Panc1 (cell line): ENCODE results near the gene MRPL2. TPM values are rescaled to one million over a fixed set of nuclear protein-coding genes. Genes with fewer than 3 reads are reported as not detected.

ENCODE experiments used
- ATAC-seq: fragments of 200-7000 bp; cut with Tn5 transposase; 2 replicates; pipeline ENCODE4 v1.9.1; 2020; ENCODE audit warnings: mild to moderate bottlenecking, moderate library complexity
- BruUV-seq: library from RNA; stranded (reverse); fragments of 400-500 nt; replicated peaks from 2 replicates; lab custom pipeline; 2021; lab: Mats Ljungman, UMichigan
- CTCF ChIA-PET: fragments of 300-600 bp; sonication (Branson Sonifier 250); formaldehyde crosslinking; loops from one replicate; lab custom pipeline; 2022; ENCODE audit warnings: antibody characterized with exemption; lab: Charles Lee
- POLR2A ChIA-PET: fragments of 300-600 bp; sonication (Branson Sonifier 250); formaldehyde crosslinking; loops from one replicate; lab custom pipeline; 2022; ENCODE audit warnings: antibody characterized with exemption; lab: Charles Lee
- DNase-seq: peaks from one replicate; pipeline ENCODE4 v3.0.0-alpha.2; 2010; ENCODE audit warnings: low read depth, low spot score
- H3K27ac ChIP-seq: 2 replicates; pipeline ENCODE4 v1.5.1; 2011; ENCODE audit warnings: mild to moderate bottlenecking, low read length, inconsistent platforms
- H3K27me3 ChIP-seq: fragments of 200-500 bp; sonication (Bioruptor generic); 2 replicates; pipeline ENCODE4 v1.6.0; 2014; ENCODE audit warnings: low read length, inconsistent platforms; ENCODE audit not compliant: control insufficient read depth, insufficient read depth
- H3K36me3 ChIP-seq: fragments of 200-500 bp; sonication (Bioruptor generic); 2 replicates; pipeline ENCODE4 v1.5.1; 2014; ENCODE audit warnings: inconsistent platforms, mild to moderate bottlenecking, low read length, moderate library complexity; ENCODE audit not compliant: control insufficient read depth, insufficient read depth
- H3K4me1 ChIP-seq: 2 replicates; pipeline ENCODE4 v1.5.1; 2011; ENCODE audit warnings: inconsistent platforms, mild to moderate bottlenecking, low read length, moderate library complexity; ENCODE audit not compliant: control insufficient read depth, insufficient read depth
- H3K4me3 ChIP-seq, 2 experiments: 2 replicates each; pipeline ENCODE4 v1.5.1; 2011 to 2012; ENCODE audit warnings: low read depth in 2 of 2, low read length in 2 of 2, mild to moderate bottlenecking in 2 of 2, inconsistent platforms in 1 of 2, moderate library complexity in 1 of 2
- H3K9me3 ChIP-seq: fragments of 200-500 bp; sonication (Bioruptor generic); 2 replicates; pipeline ENCODE4 v1.5.1; 2014; ENCODE audit warnings: low read depth, mild to moderate bottlenecking, inconsistent platforms, low read length, moderate library complexity; ENCODE audit not compliant: control insufficient read depth, insufficient read depth
- POLR2AphosphoS5 ChIP-seq: IDR thresholded peaks from 2 replicates; pipeline ENCODE4 v1.6.1; 2012; ENCODE audit warnings: mild to moderate bottlenecking, low read depth, low read length, moderate library complexity
- SIN3A ChIP-seq: IDR thresholded peaks from 2 replicates; pipeline ENCODE4 v1.6.1; 2012; ENCODE audit warnings: low read depth, mild to moderate bottlenecking, low read length, moderate library complexity, borderline replicate concordance; ENCODE audit not compliant: insufficient read depth
- TCF7L2 ChIP-seq: IDR thresholded peaks from 2 replicates; pipeline ENCODE4 v1.6.1; 2011; ENCODE audit warnings: mild to moderate bottlenecking, low read depth, low read length, inconsistent platforms
- in situ Hi-C: cut with HindIII; loops from 2 replicates; pipeline ENCODE4 v1.10.0; 2016; ENCODE audit warnings: low sequenced_read_pairs, low pct_unique_long_range_greater_than_20kb
- intact Hi-C: fragments of 100-400 bp; cut with micrococcal nuclease; formaldehyde crosslinking; loops from one replicate; pipeline ENCODE4 v1.10.0; 2022; ENCODE audit not compliant: unreplicated experiment
- total RNA-seq: library from RNA; stranded (reverse); gene quantifications from one replicate; pipeline ENCODE4 v1.2.1, GENCODE V29; 2021; ENCODE audit not compliant: unreplicated experiment
- TF ChIP-seq, protein P1 (sequence below): fragments of 450-650 bp; IDR thresholded peaks from 2 replicates; pipeline ENCODE4 v1.5.1; 2017; ENCODE audit warnings: mild to moderate bottlenecking
- TF ChIP-seq, protein P2 (sequence below), 2 experiments: IDR thresholded peaks; 2 replicates each; pipeline ENCODE4 v1.6.1; 2011 to 2012; ENCODE audit warnings: low read depth in 2 of 2, control low read depth in 1 of 2, low read length in 1 of 2, mild to moderate bottlenecking in 1 of 2, moderate library complexity in 1 of 2; ENCODE audit not compliant: insufficient read depth in 1 of 2

The MRPL2 gene
- total RNA-seq, 1 experiment from 2014 or later, result 65.6 TPM

DNA sequence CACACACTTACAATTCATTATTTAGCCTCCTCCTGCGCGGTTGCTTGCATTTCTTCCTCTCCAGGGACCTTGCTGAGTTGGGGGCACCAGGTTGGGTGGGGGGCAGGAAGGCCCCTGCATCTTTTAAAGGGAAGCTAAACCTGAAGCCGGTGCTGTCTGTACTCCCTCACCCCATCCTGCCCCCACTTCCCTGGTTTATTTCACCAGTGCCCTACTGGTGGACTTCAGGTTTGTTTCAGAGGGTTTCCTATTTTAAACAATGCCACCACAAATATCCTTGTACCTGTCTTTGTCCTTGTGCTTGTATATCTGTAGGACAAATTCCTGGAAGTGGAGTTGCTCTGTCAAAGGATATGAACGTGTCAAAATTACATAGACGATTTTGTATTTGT is 37.9 kb upstream of the MRPL2 start:
- Histone ChIP-seq H3K36me3 (no peaks in the 10 kb centered on the region), H3K4me3 (peak overlapping the region; percentile 5 to 38), H3K27me3 (no peaks in the 10 kb centered on the region), H3K27ac (peak overlapping the region; percentile 97), H3K9me3 (no peaks in the 10 kb centered on the region), H3K4me1 (peaks cover 63% of the 10 kb centered on the region)
- no TSS peak for BruUV-seq
- in situ Hi-C loops (no loop called here), intact Hi-C loops (no loop called here)
- CTCF ChIA-PET, result interaction anchor here (0.7 to 1.0 kb wide), 2 partner anchors 46 to 47 kb away, joined by 3 to 5 read pairs; no protein-coding TSS in a partner anchor
- TF ChIP-seq SIN3A (no peak), POLR2AphosphoS5 (no peak), TCF7L2 (no peak)
- TF ChIP-seq, protein P1, sequence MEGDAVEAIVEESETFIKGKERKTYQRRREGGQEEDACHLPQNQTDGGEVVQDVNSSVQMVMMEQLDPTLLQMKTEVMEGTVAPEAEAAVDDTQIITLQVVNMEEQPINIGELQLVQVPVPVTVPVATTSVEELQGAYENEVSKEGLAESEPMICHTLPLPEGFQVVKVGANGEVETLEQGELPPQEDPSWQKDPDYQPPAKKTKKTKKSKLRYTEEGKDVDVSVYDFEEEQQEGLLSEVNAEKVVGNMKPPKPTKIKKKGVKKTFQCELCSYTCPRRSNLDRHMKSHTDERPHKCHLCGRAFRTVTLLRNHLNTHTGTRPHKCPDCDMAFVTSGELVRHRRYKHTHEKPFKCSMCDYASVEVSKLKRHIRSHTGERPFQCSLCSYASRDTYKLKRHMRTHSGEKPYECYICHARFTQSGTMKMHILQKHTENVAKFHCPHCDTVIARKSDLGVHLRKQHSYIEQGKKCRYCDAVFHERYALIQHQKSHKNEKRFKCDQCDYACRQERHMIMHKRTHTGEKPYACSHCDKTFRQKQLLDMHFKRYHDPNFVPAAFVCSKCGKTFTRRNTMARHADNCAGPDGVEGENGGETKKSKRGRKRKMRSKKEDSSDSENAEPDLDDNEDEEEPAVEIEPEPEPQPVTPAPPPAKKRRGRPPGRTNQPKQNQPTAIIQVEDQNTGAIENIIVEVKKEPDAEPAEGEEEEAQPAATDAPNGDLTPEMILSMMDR, result no peak
- TF ChIP-seq, protein P2, sequence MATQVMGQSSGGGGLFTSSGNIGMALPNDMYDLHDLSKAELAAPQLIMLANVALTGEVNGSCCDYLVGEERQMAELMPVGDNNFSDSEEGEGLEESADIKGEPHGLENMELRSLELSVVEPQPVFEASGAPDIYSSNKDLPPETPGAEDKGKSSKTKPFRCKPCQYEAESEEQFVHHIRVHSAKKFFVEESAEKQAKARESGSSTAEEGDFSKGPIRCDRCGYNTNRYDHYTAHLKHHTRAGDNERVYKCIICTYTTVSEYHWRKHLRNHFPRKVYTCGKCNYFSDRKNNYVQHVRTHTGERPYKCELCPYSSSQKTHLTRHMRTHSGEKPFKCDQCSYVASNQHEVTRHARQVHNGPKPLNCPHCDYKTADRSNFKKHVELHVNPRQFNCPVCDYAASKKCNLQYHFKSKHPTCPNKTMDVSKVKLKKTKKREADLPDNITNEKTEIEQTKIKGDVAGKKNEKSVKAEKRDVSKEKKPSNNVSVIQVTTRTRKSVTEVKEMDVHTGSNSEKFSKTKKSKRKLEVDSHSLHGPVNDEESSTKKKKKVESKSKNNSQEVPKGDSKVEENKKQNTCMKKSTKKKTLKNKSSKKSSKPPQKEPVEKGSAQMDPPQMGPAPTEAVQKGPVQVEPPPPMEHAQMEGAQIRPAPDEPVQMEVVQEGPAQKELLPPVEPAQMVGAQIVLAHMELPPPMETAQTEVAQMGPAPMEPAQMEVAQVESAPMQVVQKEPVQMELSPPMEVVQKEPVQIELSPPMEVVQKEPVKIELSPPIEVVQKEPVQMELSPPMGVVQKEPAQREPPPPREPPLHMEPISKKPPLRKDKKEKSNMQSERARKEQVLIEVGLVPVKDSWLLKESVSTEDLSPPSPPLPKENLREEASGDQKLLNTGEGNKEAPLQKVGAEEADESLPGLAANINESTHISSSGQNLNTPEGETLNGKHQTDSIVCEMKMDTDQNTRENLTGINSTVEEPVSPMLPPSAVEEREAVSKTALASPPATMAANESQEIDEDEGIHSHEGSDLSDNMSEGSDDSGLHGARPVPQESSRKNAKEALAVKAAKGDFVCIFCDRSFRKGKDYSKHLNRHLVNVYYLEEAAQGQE (IDR thresholded peaks at IDR 0.05; ENCODE audit: insufficient read depth in 1 of 2, low read depth in 2 of 2, low read length in 1 of 2), result no peak
- ATAC-seq, result peak; percentile 31
- POLR2A ChIA-PET, result interaction anchor here (0.6 to 1.4 kb wide), 2 partner anchors 16 to 43 kb away, joined by 3 to 6 read pairs; partner anchors contain the start of gene CUL7
- DNase-seq, result no peak

DNA sequence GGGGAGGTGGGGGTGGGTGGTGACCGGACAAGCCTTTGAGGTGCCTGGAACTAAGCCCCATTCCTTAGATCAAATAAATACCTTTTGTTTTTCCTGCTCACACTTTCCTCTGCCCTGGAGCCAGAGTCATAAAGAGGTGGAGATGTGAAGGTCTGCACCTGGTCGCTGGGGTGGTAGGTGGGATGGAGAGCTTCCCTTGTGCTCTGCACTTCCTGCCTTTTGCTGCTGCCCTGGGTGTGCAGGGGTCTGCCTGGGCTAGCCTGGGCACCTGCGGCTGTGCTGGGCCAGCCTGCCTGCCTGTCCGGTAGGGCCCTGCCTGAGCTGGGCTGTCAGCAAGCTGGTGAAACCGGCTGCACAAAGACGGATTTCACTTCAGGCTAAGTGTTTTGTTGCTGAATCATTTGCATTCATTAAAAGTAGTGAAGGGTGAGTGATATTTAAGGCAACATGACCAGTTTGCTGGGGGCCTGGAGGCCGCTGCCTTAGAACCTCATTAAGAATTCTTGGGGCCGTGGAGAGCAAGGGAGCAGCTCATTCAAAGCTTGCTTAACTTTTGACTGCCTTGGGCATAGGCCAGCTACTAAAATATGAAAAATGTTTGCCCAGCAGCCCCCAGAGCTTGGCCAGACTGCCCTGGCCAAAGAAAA is 37.3 kb upstream of the MRPL2 start:
- Histone ChIP-seq H3K27me3 (no peaks in the 10 kb centered on the region), H3K27ac (peak overlapping the region; percentile 97), H3K4me3 (peak overlapping the region; percentile 17 to 38), H3K36me3 (no peaks in the 10 kb centered on the region), H3K4me1 (peaks cover 68% of the 10 kb centered on the region), H3K9me3 (no peaks in the 10 kb centered on the region)
- in situ Hi-C loops, result no loop called here
- intact Hi-C loops, result no loop called here
- no peak for DNase-seq
- ATAC-seq, result peak; percentile 60
- ChIA-PET CTCF (interaction anchor here (0.7 kb wide), 1 partner anchor 46 kb away, joined by 3 read pairs; no protein-coding TSS in a partner anchor), POLR2A (interaction anchor here (0.6 to 1.4 kb wide), 3 partner anchors 10 to 43 kb away, joined by 3 to 11 read pairs (median 6); partner anchors contain the start of gene CUL7)
- TF ChIP-seq, protein P1, result no peak
- TF ChIP-seq, protein P2 (IDR thresholded peaks at IDR 0.05; ENCODE audit: insufficient read depth in 1 of 2, low read depth in 2 of 2, low read length in 1 of 2), result no peak
- peak; percentile 55 for TF ChIP-seq POLR2AphosphoS5
- TF ChIP-seq SIN3A, result peak; percentile 62; the same call in 1 of the 2 replicates
- TF ChIP-seq TCF7L2, result peak; percentile 92
- no TSS peak for BruUV-seq
